HCT116 (cell line): ENCODE measurements around the gene SCYGR1. TPM values are rescaled to one million over a fixed set of nuclear protein-coding genes. Genes with fewer than 3 reads are reported as not detected.

Experiments
- ATAC-seq: fragments of 200-7000 bp; cut with Tn5 transposase; 2 replicates; pipeline ENCODE4 v1.9.1; 2020; ENCODE audit warnings: mild to moderate bottlenecking, moderate library complexity
- BruUV-seq: library from RNA; stranded (reverse); fragments of 400-500 nt; replicated peaks from 2 replicates; lab custom pipeline; 2021; lab: Mats Ljungman, UMichigan
- CTCF ChIA-PET: fragments of 300-600 bp; sonication (Branson Sonifier 250); formaldehyde crosslinking; loops from one replicate; lab custom pipeline; 2021; ENCODE audit warnings: antibody characterized with exemption; lab: Charles Lee
- POLR2A ChIA-PET: fragments of 300-600, 350-600 bp; sonication (Branson Sonifier 250); formaldehyde crosslinking; loops from one replicate; lab custom pipeline; 2021; ENCODE audit warnings: antibody characterized with exemption; lab: Charles Lee
- RAD21 ChIA-PET, 2 experiments: fragments of 300-600 bp; sonication (Branson Sonifier 250); formaldehyde crosslinking; loops; one replicate each; lab custom pipeline; 2023; ENCODE audit warnings: low total read pairs in 2 of 2; ENCODE audit not compliant: uncharacterized antibody in 2 of 2, unreplicated experiment in 2 of 2, low non-redundant PET in 1 of 2; lab: Charles Lee
- DNase-seq: peaks from one replicate; pipeline ENCODE4 v3.0.0-alpha.2; 2010; ENCODE audit warnings: low read depth, low spot score
- H2AFZ ChIP-seq: fragments of 200-600 bp; shearing (Covaris generic), sonication (generic); 2 replicates; pipeline ENCODE4 v1.6.1; 2017; ENCODE audit warnings: low read depth, mixed run types, mixed read lengths, antibody characterized with exemption, low read length; ENCODE audit not compliant: poor library complexity, severe bottlenecking
- H3K27ac ChIP-seq: 2 replicates; pipeline ENCODE4 v1.5.1; 2012; ENCODE audit warnings: low read depth, low read length
- H3K27me3 ChIP-seq: fragments of 200-600 bp; sonication (generic); 2 replicates; pipeline ENCODE4 v1.6.1; 2016; ENCODE audit warnings: mixed run types, low read length, mixed read lengths; ENCODE audit not compliant: insufficient read depth
- H3K36me3 ChIP-seq, 2 experiments: fragments of 200-500 bp in 1 of 2; fragments of 200-600 bp in 1 of 2; sonication (Bioruptor generic) in 1 of 2; sonication (generic) in 1 of 2; 2 replicates each; pipeline versions ENCODE4 v1.5.1 to v1.6.1; 2014 to 2016; ENCODE audit warnings: low read length in 2 of 2, inconsistent platforms in 1 of 2, mixed read lengths in 1 of 2, mixed run types in 1 of 2; ENCODE audit not compliant: insufficient read depth in 2 of 2, control insufficient read depth in 1 of 2
- H3K4me1 ChIP-seq, 2 experiments: fragments of 200-600 bp in 1 of 2; sonication (generic) in 1 of 2; 2 replicates each; pipeline versions ENCODE4 v1.5.1 to v1.6.1; 2012 to 2017; ENCODE audit warnings: low read length in 2 of 2, inconsistent platforms in 1 of 2, mild to moderate bottlenecking in 1 of 2, mixed read lengths in 1 of 2, mixed run types in 1 of 2, moderate library complexity in 1 of 2; ENCODE audit not compliant: insufficient read depth in 2 of 2, control insufficient read depth in 1 of 2
- H3K4me2 ChIP-seq: fragments of 200-600 bp; sonication (generic); 2 replicates; pipeline ENCODE4 v1.6.1; 2017; ENCODE audit warnings: mixed run types, low read length, mixed read lengths
- H3K4me3 ChIP-seq, 2 experiments: fragments of 200-600 bp in 1 of 2; sonication (generic) in 1 of 2; replicated peaks in 1 of 2; 2 replicates each; pipeline ENCODE4 v1.5.1; 2011 to 2016; ENCODE audit warnings: low read length in 2 of 2, control low read depth in 1 of 2, low read depth in 1 of 2, mild to moderate bottlenecking in 1 of 2, mixed read lengths in 1 of 2, mixed run types in 1 of 2
- H3K79me2 ChIP-seq: fragments of 200-600 bp; sonication (generic); 2 replicates; pipeline ENCODE4 v1.6.1; 2017; ENCODE audit warnings: mild to moderate bottlenecking, mixed run types, low read length, moderate library complexity, mixed read lengths; ENCODE audit not compliant: insufficient read depth
- H3K9ac ChIP-seq: fragments of 200-600 bp; sonication (generic); 2 replicates; pipeline ENCODE4 v1.6.1; 2016; ENCODE audit warnings: low read length, mixed read lengths
- H3K9me2 ChIP-seq: fragments of 200-600 bp; sonication (generic), shearing (Covaris generic); 2 replicates; pipeline ENCODE4 v1.6.1; 2017; ENCODE audit warnings: mixed run types, mild to moderate bottlenecking, moderate library complexity; ENCODE audit not compliant: insufficient read depth
- H3K9me3 ChIP-seq, 2 experiments: fragments of 200-500 bp in 1 of 2; fragments of 200-600 bp in 1 of 2; sonication (Bioruptor generic) in 1 of 2; sonication (generic) in 1 of 2; 2 replicates each; pipeline ENCODE4 v1.6.1; 2014 to 2017; ENCODE audit warnings: low read length in 2 of 2, mixed read lengths in 2 of 2, inconsistent platforms in 1 of 2, low read depth in 1 of 2, mild to moderate bottlenecking in 1 of 2, mixed run types in 1 of 2, moderate library complexity in 1 of 2; ENCODE audit not compliant: control insufficient read depth in 1 of 2, insufficient read depth in 1 of 2
- H4K20me1 ChIP-seq: fragments of 200-600 bp; sonication (generic), shearing (Covaris generic); 2 replicates; pipeline ENCODE4 v1.6.1; 2017; ENCODE audit warnings: mixed run types, mild to moderate bottlenecking, moderate library complexity; ENCODE audit not compliant: insufficient read depth
- EGR1 ChIP-seq: IDR thresholded peaks from 2 replicates; pipeline ENCODE4 v1.6.1; 2012; ENCODE audit warnings: low read depth
- JUND ChIP-seq: IDR thresholded peaks from 2 replicates; pipeline ENCODE4 v1.6.1; 2012
- POLR2A ChIP-seq: IDR thresholded peaks from 2 replicates; pipeline ENCODE4 v1.7.0; 2011; ENCODE audit warnings: borderline replicate concordance; ENCODE audit not compliant: insufficient read depth, insufficient read length; ENCODE audit errors: extremely low read depth
- RAD21 ChIP-seq: IDR thresholded peaks from 2 replicates; pipeline ENCODE4 v1.6.1; 2012; ENCODE audit warnings: low read depth, mild to moderate bottlenecking
- YY1 ChIP-seq: IDR thresholded peaks from 2 replicates; pipeline ENCODE4 v1.6.1; 2011; ENCODE audit warnings: low read length, low read depth, moderate library complexity, mild to moderate bottlenecking; ENCODE audit not compliant: insufficient replicate concordance; ENCODE audit errors: extremely low read depth
- intact Hi-C: fragments of 100-400 bp; cut with micrococcal nuclease; formaldehyde crosslinking; loops from 2 replicates; pipeline ENCODE4 v1.10.0; 2022
- total RNA-seq: library from RNA; stranded (reverse); gene quantifications from one replicate; pipeline ENCODE4 v1.2.1, GENCODE V29; 2021; ENCODE audit not compliant: unreplicated experiment
- TF ChIP-seq, protein P1 (sequence below): IDR thresholded peaks from 2 replicates; pipeline ENCODE4 v1.6.1; 2011; ENCODE audit warnings: mild to moderate bottlenecking, low read length, moderate library complexity; ENCODE audit not compliant: insufficient replicate concordance; ENCODE audit errors: extremely low read depth

Gene SCYGR1
- total RNA-seq, 1 experiment from 2014 or later: not detected

DNA sequence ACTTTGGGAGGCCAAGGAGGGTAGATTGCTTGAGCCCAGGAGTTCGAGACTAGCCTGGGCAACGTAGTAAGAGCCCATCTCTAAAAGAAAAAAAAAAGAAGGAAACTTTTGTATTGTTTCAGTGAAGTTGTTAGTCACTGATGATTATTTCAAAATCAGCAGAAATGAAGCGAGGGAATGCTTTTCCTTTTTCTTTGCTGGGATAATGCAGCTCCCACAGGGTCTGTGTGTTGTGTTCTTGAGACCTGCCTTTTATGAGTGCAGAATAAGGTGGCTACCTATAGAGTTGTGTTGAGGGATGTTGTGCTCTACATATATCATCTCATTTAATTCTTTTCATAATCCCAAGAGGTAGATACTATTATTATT lies 20.3 kb downstream of the SCYGR1 start:
- ATAC-seq: no peak
- H3K27me3 ChIP-seq: no peaks in the 10 kb centered on the region
- no peak overlapping the region for H3K27ac ChIP-seq
- H4K20me1 ChIP-seq: no peaks in the 10 kb centered on the region
- no peak overlapping the region for H3K4me2 ChIP-seq
- H3K4me1 ChIP-seq: no peaks in the 10 kb centered on the region
- H3K9me2 ChIP-seq: no peaks in the 10 kb centered on the region
- CTCF ChIA-PET: no interaction called here
- BruUV-seq: no TSS peak
- POLR2A ChIA-PET: no interaction called here
- H3K9ac ChIP-seq: no peak overlapping the region
- no peak for TF ChIP-seq YY1
- no peaks in the 10 kb centered on the region for H3K79me2 ChIP-seq
- H3K36me3 ChIP-seq: no peaks in the 10 kb centered on the region
- H3K4me3 ChIP-seq: no peak overlapping the region
- no peak overlapping the region for H2AFZ ChIP-seq
- DNase-seq: no peak
- H3K9me3 ChIP-seq: no peaks in the 10 kb centered on the region
- RAD21 ChIA-PET: no interaction called here
- intact Hi-C loops: no loop called here

DNA sequence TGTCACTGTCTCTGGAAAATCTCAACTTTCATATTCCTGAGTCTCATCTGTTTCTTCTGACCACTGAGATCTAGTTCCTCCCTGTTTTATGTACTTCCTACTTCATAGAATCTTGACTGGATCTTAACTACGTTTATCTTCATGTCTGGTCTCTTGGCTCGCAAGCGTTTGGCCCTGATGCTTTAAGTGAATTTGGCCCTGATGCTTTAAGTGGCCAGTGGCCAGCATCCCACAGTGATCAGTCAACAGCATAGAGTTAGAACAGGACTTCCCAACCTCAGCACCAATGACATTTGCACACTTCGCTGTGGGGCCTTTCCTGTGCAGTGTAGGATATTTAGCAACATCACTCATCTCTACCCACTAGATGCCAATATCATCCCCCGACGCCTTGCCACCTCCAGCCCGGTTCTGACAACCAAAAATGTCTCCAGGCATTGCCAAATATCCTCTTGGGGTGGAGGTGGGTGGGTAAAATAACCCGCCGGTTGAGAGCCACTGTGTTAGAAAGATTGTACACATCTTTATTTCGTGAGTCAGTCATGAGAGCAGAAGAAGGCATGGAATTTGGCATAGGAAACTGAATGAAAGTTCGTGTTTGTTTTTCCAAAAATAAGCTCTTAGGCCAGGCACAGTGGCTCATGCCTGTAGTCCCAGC lies 20.9 kb downstream of the SCYGR1 start:
- H3K9ac ChIP-seq: no peak overlapping the region
- intact Hi-C loops: no loop called here
- H3K9me2 ChIP-seq: no peaks in the 10 kb centered on the region
- H3K4me3 ChIP-seq: no peak overlapping the region
- H3K4me2 ChIP-seq: no peak overlapping the region
- no peaks in the 10 kb centered on the region for H3K79me2 ChIP-seq
- no peaks in the 10 kb centered on the region for H3K27me3 ChIP-seq
- CTCF ChIA-PET: no interaction called here
- no peak overlapping the region for H3K27ac ChIP-seq
- DNase-seq (no peak), ATAC-seq (no peak)
- no peaks in the 10 kb centered on the region for H4K20me1 ChIP-seq
- POLR2A ChIA-PET: no interaction called here
- no peaks in the 10 kb centered on the region for H3K9me3 ChIP-seq
- TF ChIP-seq, protein P1, sequence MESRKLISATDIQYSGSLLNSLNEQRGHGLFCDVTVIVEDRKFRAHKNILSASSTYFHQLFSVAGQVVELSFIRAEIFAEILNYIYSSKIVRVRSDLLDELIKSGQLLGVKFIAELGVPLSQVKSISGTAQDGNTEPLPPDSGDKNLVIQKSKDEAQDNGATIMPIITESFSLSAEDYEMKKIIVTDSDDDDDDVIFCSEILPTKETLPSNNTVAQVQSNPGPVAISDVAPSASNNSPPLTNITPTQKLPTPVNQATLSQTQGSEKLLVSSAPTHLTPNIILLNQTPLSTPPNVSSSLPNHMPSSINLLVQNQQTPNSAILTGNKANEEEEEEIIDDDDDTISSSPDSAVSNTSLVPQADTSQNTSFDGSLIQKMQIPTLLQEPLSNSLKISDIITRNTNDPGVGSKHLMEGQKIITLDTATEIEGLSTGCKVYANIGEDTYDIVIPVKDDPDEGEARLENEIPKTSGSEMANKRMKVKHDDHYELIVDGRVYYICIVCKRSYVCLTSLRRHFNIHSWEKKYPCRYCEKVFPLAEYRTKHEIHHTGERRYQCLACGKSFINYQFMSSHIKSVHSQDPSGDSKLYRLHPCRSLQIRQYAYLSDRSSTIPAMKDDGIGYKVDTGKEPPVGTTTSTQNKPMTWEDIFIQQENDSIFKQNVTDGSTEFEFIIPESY: no peak
- TF ChIP-seq JUND (no peak), EGR1 (no peak), POLR2A (no peak), RAD21 (no peak)
- no peak overlapping the region for H2AFZ ChIP-seq
- no peaks in the 10 kb centered on the region for H3K4me1 ChIP-seq
- BruUV-seq: no TSS peak
- H3K36me3 ChIP-seq: no peaks in the 10 kb centered on the region
- RAD21 ChIA-PET: no interaction called here
